H9 (cell line): Measurements from ENCODE around the gene UCHL1. TPM values are rescaled to one million over a fixed set of nuclear protein-coding genes. Genes with fewer than 3 reads are reported as not detected.

ENCODE experiments used
- DNase-seq: peaks from one replicate; pipeline ENCODE4 v3.0.0-alpha.2; 2017
- H2AFZ ChIP-seq: one replicate; pipeline ENCODE4 v1.6.1; 2013; ENCODE audit warnings: mild to moderate bottlenecking, low read length, control low read depth, moderate library complexity
- H2AK5ac ChIP-seq: 2 replicates; pipeline ENCODE4 v1.6.1; 2013; ENCODE audit warnings: low read length, control low read depth, mixed read lengths; ENCODE audit not compliant: insufficient read length
- H2BK120ac ChIP-seq: one replicate; pipeline ENCODE4 v1.6.1; 2013; ENCODE audit warnings: low read depth, mild to moderate bottlenecking, low read length, control low read depth, inconsistent platforms; ENCODE audit not compliant: poor library complexity, severe bottlenecking
- H2BK12ac ChIP-seq: 2 replicates; pipeline ENCODE4 v1.6.1; 2013; ENCODE audit warnings: low read length, control low read depth, mixed read lengths, low read depth; ENCODE audit not compliant: insufficient read length
- H2BK15ac ChIP-seq: 2 replicates; pipeline ENCODE4 v1.6.1; 2013; ENCODE audit warnings: low read depth, low read length, control low read depth
- H2BK20ac ChIP-seq: one replicate; pipeline ENCODE4 v1.6.1; 2013; ENCODE audit warnings: low read depth, mild to moderate bottlenecking, low read length, control low read depth, inconsistent platforms; ENCODE audit not compliant: poor library complexity, severe bottlenecking
- H2BK5ac ChIP-seq: 2 replicates; pipeline ENCODE4 v1.6.1; 2013; ENCODE audit warnings: low read length, control low read depth, mixed read lengths; ENCODE audit not compliant: insufficient read length
- H3K14ac ChIP-seq: 2 replicates; pipeline ENCODE4 v1.6.1; 2013; ENCODE audit warnings: low read length, control low read depth; ENCODE audit not compliant: insufficient read depth
- H3K18ac ChIP-seq: 2 replicates; pipeline ENCODE4 v1.6.1; 2013; ENCODE audit warnings: low read depth, mild to moderate bottlenecking, mixed read lengths, low read length, control low read depth; ENCODE audit not compliant: insufficient read length
- H3K23ac ChIP-seq: 2 replicates; pipeline ENCODE4 v1.6.1; 2013; ENCODE audit warnings: low read length, control low read depth, mixed read lengths, low read depth; ENCODE audit not compliant: insufficient read length
- H3K23me2 ChIP-seq: 2 replicates; pipeline ENCODE4 v1.6.1; 2013; ENCODE audit warnings: low read depth, mild to moderate bottlenecking, mixed read lengths, low read length, control low read depth; ENCODE audit not compliant: insufficient read length, poor library complexity, severe bottlenecking
- H3K27ac ChIP-seq: 2 replicates; pipeline ENCODE4 v1.5.1; 2013; ENCODE audit warnings: low read length, control low read depth, mixed read lengths, low read depth; ENCODE audit not compliant: insufficient read length
- H3K27me3 ChIP-seq: 2 replicates; pipeline ENCODE4 v1.6.1; 2013; ENCODE audit warnings: low read length, control low read depth, inconsistent platforms; ENCODE audit not compliant: insufficient read depth
- H3K4ac ChIP-seq: 2 replicates; pipeline ENCODE4 v1.6.1; 2013; ENCODE audit warnings: low read depth, mild to moderate bottlenecking, control low read depth, inconsistent platforms, low read length, moderate library complexity
- H3K4me1 ChIP-seq: 2 replicates; pipeline ENCODE4 v1.6.1; 2013; ENCODE audit warnings: low read length, control low read depth, inconsistent platforms; ENCODE audit not compliant: insufficient read depth
- H3K4me2 ChIP-seq: 2 replicates; pipeline ENCODE4 v1.6.1; 2013; ENCODE audit warnings: low read length, control low read depth, mixed read lengths; ENCODE audit not compliant: insufficient read length, insufficient read depth
- H3K56ac ChIP-seq: 2 replicates; pipeline ENCODE4 v1.6.1; 2013; ENCODE audit warnings: low read depth, mild to moderate bottlenecking, mixed read lengths, low read length, control low read depth; ENCODE audit not compliant: insufficient read length
- H3K79me1 ChIP-seq: 2 replicates; pipeline ENCODE4 v1.6.1; 2013; ENCODE audit warnings: low read depth, mild to moderate bottlenecking, moderate library complexity, low read length, control low read depth, inconsistent platforms; ENCODE audit not compliant: insufficient read depth, poor library complexity, severe bottlenecking
- H3K79me2 ChIP-seq: 2 replicates; pipeline ENCODE4 v1.6.1; 2013; ENCODE audit warnings: low read length, control low read depth, inconsistent platforms; ENCODE audit not compliant: insufficient read depth
- H3K9ac ChIP-seq: 2 replicates; pipeline ENCODE4 v1.6.1; 2013; ENCODE audit warnings: low read length, control low read depth, mixed read lengths; ENCODE audit not compliant: insufficient read length; ENCODE audit errors: extremely low read depth
- H3K9me3 ChIP-seq: one replicate; pipeline ENCODE4 v1.6.1; 2013; ENCODE audit warnings: low read depth, low read length, inconsistent platforms; ENCODE audit not compliant: control insufficient read depth
- H3T11ph ChIP-seq: one replicate; pipeline ENCODE4 v1.6.1; 2013; ENCODE audit warnings: mild to moderate bottlenecking, low read length, control low read depth, inconsistent platforms
- H4K20me1 ChIP-seq: one replicate; pipeline ENCODE4 v1.6.1; 2013; ENCODE audit not compliant: control insufficient read depth, insufficient read length, insufficient read depth
- H4K5ac ChIP-seq: 2 replicates; pipeline ENCODE4 v1.6.1; 2013; ENCODE audit warnings: low read depth, mild to moderate bottlenecking, mixed read lengths, low read length, control low read depth; ENCODE audit not compliant: insufficient read length
- H4K8ac ChIP-seq: replicated peaks from 2 replicates; pipeline ENCODE4 v1.6.1; 2013; ENCODE audit warnings: low read length, control low read depth, mixed read lengths, low read depth; ENCODE audit not compliant: insufficient read length
- H4K91ac ChIP-seq: 2 replicates; pipeline ENCODE4 v1.6.1; 2013; ENCODE audit warnings: low read depth, mild to moderate bottlenecking, moderate library complexity, mixed read lengths, low read length, control low read depth; ENCODE audit not compliant: insufficient read length
- H3K27ac Mint-ChIP-seq, 3 experiments: 2 replicates in 2 of 3; 3 replicates in 1 of 3; pipeline ENCODE4 v1.8.0; 2020 to 2021; ENCODE audit warnings: mixed read lengths in 3 of 3, mild to moderate bottlenecking in 1 of 3, moderate library complexity in 1 of 3
- H3K27me3 Mint-ChIP-seq: 2 replicates; pipeline ENCODE4 v1.8.0; 2021; ENCODE audit warnings: low read depth, mild to moderate bottlenecking, moderate library complexity, mixed read lengths
- H3K36me3 Mint-ChIP-seq, 3 experiments: 2 replicates in 2 of 3; 3 replicates in 1 of 3; pipeline ENCODE4 v1.8.0; 2020 to 2021; ENCODE audit warnings: low read depth in 3 of 3, mixed read lengths in 3 of 3; ENCODE audit not compliant: insufficient read depth in 1 of 3
- H3K4me1 Mint-ChIP-seq, 2 experiments: 2 replicates each; pipeline ENCODE4 v1.8.0; 2020; ENCODE audit warnings: mixed read lengths in 2 of 2
- H3K4me3 Mint-ChIP-seq, 2 experiments: 2 replicates in 1 of 2; 3 replicates in 1 of 2; pipeline ENCODE4 v1.8.0; 2020 to 2021; ENCODE audit warnings: mild to moderate bottlenecking in 2 of 2, mixed read lengths in 2 of 2, moderate library complexity in 1 of 2
- H3K9me3 Mint-ChIP-seq, 2 experiments: 2 replicates in 1 of 2; 3 replicates in 1 of 2; pipeline ENCODE4 v1.8.0; 2020; ENCODE audit warnings: mild to moderate bottlenecking in 2 of 2, mixed read lengths in 2 of 2, moderate library complexity in 1 of 2
- WGBS: extraction: QIAGEN DNeasy Blood & Tissue Kit; methylation state at CpG from one replicate; pipeline ENCODE4 v1.1.7; 2013; ENCODE audit warnings: missing lambda C conversion rate, low lambda C conversion rate, mixed read lengths; ENCODE audit not compliant: insufficient read length; ENCODE audit errors: extremely low coverage; 5-methylcytosine and 5-hydroxymethylcytosine counted together
- total RNA-seq: library from RNA; stranded (reverse); gene quantifications from 2 replicates; pipeline ENCODE4 v1.2.1, GENCODE V29; 2021
- TF ChIP-seq, protein P1 (sequence below): fragments of 200-600 bp; sonication (generic); conservative IDR thresholded peaks from 3 replicates; pipeline ENCODE4 v1.8.0; 2021; ENCODE audit warnings: antibody characterized with exemption, mild to moderate bottlenecking

Gene UCHL1
- total RNA-seq, 1 experiment from 2014 or later, result 513 TPM

DNA sequence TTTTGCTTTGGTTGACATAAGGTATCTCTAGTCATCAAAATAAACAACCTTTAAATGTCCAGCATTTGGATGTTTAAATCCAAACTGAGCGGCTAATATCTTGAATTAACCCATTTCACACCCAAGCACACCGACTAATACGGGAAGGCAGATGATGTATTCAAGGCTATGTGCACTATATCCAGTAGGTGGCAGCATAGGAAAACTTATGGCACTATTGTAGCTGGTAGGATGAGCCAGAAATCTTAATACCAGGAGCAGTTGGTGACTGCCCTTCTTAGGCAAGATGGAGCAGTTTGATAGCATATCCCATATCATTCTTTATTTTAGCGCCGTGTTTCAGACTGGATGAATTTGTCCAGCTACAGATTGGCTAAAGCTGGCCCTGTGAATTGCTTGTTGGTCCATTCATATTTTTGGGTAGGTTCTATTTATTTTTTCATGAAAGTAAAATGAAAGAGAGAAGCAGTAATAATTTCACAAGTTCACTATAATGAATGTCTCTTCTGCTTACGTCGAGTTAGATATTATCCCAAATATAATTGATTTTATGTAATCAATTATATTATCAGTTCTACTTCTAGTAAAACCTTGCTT is 24.4 kb downstream of the UCHL1 start:
- H3K4ac ChIP-seq, result no peak overlapping the region
- H2BK15ac ChIP-seq, result no peak overlapping the region
- H3T11ph ChIP-seq, result no peak overlapping the region
- no peak overlapping the region for H3K56ac ChIP-seq
- H3K23ac ChIP-seq, result no peak overlapping the region
- no peak overlapping the region for H3K9ac ChIP-seq
- H4K91ac ChIP-seq, result no peak overlapping the region
- H4K8ac ChIP-seq, result no peak overlapping the region
- Mint-ChIP-seq H3K4me3 (no peak overlapping the region), H3K36me3 (peaks cover 7 to 17% (median 15%) of the 10 kb centered on the region in 3 experiments; a peak in 6 of 7 replicates), H3K27ac (no peak overlapping the region), H3K27me3 (peaks cover 5% of the 10 kb centered on the region), H3K9me3 (peaks cover 13 to 15% of the 10 kb centered on the region in 2 experiments), H3K4me1 (peaks cover 0 to 2% of the 10 kb centered on the region in 2 experiments; a peak in 1 of 4 replicates)
- no peaks in the 10 kb centered on the region for H4K20me1 ChIP-seq
- H3K79me1 ChIP-seq, result no peaks in the 10 kb centered on the region
- H4K5ac ChIP-seq, result no peak overlapping the region
- H3K4me1 ChIP-seq, result no peaks in the 10 kb centered on the region
- H2BK120ac ChIP-seq, result no peak overlapping the region
- no peaks in the 10 kb centered on the region for H3K23me2 ChIP-seq
- H3K4me2 ChIP-seq, result no peak overlapping the region
- H3K9me3 ChIP-seq, result no peaks in the 10 kb centered on the region
- TF ChIP-seq, protein P1, sequence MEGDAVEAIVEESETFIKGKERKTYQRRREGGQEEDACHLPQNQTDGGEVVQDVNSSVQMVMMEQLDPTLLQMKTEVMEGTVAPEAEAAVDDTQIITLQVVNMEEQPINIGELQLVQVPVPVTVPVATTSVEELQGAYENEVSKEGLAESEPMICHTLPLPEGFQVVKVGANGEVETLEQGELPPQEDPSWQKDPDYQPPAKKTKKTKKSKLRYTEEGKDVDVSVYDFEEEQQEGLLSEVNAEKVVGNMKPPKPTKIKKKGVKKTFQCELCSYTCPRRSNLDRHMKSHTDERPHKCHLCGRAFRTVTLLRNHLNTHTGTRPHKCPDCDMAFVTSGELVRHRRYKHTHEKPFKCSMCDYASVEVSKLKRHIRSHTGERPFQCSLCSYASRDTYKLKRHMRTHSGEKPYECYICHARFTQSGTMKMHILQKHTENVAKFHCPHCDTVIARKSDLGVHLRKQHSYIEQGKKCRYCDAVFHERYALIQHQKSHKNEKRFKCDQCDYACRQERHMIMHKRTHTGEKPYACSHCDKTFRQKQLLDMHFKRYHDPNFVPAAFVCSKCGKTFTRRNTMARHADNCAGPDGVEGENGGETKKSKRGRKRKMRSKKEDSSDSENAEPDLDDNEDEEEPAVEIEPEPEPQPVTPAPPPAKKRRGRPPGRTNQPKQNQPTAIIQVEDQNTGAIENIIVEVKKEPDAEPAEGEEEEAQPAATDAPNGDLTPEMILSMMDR, result peak; percentile 93
- no CpG with 5 or more reads among the region's 7 CpGs for WGBS
- no peak overlapping the region for H2BK20ac ChIP-seq
- no peak overlapping the region for H3K27ac ChIP-seq
- H2AFZ ChIP-seq, result no peak overlapping the region
- no peak overlapping the region for H2AK5ac ChIP-seq
- no peak overlapping the region for H2BK5ac ChIP-seq
- peak; percentile 50 for DNase-seq
- H3K79me2 ChIP-seq, result no peaks in the 10 kb centered on the region
- no peaks in the 10 kb centered on the region for H3K27me3 ChIP-seq
- no peak overlapping the region for H3K18ac ChIP-seq
- H2BK12ac ChIP-seq, result no peak overlapping the region
- H3K14ac ChIP-seq, result no peak overlapping the region
